Activated CD4-positive, alpha-beta T cell treated with anti-CD3 and anti-CD28 coated beads, Interleukin-2, amount 50 U/mL, for 4 hours (primary cell): ENCODE data around the gene CAMP.

Experiments
- DNase-seq, 2 experiments: peaks; one replicate each; pipeline ENCODE4 v3.0.0-alpha.2; 2020

Gene CAMP

DNA sequence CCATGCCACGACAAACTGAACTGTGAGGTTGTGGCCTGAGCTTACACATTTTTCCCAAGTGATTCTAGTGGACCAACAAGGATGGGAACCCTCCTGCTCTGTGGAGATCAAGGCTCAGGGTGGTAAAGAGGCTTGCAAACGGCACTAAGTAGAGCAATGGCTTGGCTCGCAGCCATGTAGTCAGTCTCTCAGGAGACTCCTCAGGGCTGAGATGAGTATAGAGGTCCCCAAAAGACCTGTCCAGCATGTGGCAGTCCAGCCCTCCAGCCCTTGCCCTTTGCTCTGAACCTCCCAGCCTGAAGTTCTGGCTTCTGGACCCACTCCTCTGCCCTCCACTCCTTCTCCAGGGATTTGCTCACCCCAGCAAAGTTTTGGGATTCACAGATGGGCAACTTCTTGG is 8.3 kb upstream of the CAMP start:
- DNase-seq, result no peak

DNA sequence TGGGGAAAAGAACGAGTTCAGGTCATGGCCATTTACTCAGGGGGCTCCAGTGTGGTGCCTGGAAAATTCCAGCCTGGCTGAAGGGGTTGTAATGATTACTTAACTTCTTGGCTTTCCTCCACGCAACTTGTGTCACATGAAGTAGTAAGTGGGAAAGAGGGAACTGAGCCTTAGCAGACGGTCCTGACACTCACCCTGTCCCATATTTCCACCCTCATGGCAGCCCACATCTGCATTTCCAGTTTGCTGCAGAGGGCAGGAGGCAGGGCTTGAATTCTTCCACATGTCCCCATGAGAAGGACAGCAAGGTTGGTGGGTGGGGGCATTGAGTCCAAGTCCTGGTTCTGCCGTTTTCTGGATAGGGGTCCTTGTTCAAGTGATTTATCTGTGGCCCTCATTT is 7.8 kb upstream of the CAMP start:
- no peak for DNase-seq

DNA sequence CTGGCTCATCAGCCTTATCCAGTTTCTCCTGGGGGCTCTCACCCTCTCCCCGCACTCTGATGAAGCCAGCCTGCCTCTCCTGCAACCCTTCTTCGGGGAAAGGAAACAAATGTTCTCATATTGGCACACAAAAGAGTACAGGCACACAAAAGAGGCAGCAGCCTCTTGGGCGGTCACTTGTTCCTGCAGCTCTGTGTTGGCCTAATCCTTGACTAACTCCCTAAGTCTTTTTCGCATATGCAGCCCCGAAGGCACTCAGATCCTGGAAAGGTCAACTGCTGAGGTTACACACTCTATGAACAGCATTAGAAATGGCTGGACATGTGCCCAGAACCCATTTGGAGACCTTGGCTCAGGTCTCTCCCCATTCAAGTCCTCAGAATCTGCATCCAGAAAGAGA is 7.4 kb upstream of the CAMP start:
- no peak for DNase-seq

DNA sequence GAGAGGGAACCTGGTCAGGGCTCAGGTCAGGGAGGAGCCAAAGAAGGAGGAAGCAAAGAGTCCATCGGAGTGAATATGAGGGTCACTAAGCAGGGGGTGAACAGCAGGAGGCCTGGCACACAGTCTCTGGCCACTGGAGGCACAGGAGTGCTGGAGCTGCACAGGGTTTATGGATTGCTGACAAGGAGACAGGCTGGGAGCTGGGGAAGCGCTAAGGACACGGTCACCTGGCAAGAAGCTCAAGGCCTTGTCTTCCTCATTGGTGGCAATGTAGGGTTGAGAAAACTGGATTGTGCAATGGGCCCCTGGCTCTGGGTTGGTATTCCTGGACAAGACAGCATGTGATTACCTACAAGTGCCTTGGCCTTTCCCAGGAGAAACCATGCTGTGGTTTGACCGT is 5.8 kb upstream of the CAMP start:
- no peak for DNase-seq

DNA sequence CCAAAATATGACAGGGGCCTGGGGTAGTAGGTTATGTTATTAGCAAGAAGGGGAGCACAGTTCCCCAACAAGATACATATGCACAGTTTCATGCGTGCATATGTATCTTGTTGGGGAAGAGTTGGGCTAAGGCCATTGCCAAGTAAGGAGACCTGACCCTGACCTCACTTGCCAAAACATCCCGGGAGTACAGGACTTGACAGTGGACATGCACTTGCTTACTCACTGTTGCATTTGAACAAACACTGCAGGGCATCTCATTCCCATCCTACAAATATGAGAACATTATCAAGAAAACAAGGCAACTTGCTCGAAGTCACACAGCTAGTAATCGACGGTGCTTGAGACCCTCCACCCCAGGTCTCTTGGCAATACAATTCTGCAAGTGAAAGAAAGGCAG is 4.8 kb upstream of the CAMP start:
- no peak for DNase-seq

DNA sequence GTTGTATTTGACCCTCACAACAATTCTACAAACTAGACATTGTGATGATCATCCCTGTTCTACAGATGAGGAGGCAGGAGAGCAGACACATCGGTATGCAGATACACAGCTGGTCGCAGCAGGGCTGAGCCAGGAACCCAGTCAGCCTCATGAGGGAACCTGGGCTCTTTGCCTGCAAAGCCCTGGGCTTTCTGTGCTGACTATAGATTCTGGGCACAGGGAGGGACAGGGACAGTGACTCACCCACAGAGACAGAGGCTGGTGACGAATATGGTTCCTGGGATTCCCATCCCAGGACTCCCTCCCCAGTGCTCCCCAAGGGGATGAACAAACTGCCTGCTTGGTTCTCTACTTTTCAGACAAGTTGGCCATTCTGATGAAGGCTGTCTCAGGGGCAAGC is 3.8 kb upstream of the CAMP start:
- DNase-seq, result no peak

DNA sequence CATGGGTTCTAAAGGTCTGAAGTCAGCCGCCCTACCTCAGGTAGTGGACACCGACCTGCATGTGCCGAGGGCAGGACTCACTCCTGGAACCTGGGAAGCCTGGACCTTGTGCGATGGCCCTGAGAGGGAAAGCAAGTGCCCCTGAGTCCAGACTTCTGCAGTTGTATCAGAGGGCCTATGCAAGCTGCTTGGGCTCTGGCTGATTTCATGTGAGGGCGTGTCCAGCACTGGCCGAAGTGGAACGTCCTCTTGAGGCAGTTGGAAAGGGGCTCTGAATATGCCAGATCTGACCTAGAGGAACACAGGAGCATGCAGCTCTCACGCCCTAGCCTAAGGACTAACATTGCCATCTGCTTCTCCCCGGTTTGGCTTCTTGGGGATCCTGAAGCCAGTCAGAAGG is 2.5 kb upstream of the CAMP start:
- DNase-seq, result no peak

DNA sequence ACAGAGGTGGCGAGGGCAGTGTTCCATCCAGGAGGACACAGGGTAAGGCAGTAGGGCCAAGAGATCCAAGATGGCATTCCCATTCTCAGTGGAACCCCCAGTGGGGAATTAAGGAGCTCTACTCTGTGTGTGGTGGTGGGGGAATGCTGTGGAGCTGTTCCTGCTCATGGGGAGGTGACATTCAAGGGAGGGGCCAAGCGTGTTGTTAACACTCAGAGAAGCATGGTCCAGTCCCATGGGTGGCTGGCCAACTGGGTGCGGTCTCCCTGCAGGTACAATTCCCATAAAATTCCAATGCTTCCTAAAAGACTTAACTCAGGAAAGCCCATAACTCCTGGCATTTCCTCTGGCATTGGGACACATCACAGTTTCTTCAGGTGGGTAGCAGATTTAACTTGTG is 2.3 kb downstream of the CAMP start:
- no peak for DNase-seq

DNA sequence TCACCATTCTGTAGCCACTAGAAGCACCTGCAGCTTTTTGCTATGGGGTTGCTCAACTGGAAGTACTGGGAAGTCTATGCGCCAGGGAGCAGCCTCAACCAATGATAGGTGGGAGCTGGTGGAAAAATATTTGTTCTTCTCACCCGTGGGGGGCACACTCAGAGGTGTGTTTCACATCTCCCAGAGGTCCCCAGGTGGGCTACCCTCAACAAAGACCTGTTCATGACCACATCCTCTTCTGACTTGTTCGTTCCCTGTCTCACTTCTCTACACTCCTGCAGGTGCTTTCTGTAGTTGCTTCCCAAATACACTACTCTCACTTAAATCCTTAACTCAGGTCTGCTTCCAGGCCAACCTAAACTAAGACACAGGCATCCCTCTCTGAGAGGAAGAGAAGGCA is 3.6 kb downstream of the CAMP start:
- no peak for DNase-seq

DNA sequence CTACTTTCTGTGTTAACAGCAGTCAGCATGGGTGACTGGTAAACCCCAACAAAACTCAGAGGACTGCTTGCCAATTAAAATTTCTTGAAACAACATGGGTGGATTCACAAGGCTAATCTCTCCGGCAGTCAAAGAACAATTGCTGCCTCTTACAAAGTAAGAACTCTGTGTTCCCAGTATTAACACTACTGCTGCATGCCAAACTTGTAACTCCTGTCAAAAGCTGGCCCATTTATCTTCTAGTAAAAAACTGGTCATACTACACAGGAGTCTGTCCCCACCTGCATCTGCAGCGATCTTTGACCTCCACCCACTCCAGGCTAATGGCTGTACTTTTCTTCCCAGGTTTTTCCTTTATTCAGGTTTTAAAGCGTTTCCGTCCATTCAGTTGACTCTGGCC is 8.9 kb downstream of the CAMP start:
- no peak for DNase-seq

DNA sequence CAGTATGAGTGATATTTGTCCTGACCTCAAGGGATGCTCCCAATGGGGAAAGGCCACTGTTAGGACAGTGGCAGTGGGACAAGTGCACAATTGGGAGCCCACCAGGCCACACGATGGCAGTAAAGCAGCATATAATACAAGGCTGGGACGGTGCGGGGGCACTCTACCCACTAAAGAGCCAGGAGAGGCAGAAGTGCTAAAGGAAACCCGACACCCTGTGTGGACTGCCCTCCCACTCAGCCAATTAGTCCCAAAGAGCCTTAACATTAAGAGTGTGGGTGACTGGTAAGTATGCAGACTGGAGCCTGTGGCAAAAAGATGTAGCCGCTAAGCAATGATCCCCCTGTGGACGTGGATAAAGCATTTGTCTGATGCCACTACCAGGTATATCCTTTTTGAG is 9.4 kb downstream of the CAMP start:
- DNase-seq, result peak; percentile 47

DNA sequence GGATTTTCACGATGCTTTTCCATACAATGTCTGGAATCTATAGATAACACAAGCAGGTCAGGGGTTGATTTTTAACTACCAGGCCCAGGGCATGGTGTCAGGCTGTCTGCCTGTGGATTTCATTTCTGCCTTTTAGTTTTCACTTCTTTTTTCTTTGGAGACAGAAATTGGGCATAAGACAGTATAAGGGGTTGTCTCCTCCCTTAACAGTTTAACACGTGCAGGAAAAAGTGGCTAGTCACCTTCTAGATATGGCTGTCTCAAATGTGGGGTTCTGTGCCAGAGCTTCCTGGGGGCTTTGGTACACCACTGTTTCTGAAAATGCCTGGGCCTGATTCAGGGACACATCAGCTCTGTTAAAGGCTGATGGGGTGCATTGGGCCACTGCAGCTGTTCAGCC is 10.2 kb downstream of the CAMP start:
- no peak for DNase-seq

DNA sequence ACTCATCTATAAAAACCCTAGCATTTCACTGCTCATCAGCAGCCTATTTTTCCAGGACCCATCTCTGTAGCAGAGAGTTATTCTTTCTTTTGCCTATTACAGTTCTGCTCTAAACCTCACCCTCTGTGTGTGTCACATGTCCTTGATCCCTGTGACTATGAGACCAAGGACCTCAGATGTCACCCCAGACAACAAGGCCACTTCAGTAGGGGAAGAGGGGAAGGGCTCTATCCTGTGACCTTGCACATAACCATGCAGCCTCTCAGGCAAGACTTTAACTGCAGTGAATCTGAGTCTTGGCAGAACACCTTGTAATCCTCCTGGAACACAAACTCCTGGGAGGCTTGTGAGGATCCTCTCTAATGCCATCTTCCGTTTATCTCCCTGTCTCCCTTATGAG is 13.2 kb downstream of the CAMP start:
- DNase-seq, result no peak

DNA sequence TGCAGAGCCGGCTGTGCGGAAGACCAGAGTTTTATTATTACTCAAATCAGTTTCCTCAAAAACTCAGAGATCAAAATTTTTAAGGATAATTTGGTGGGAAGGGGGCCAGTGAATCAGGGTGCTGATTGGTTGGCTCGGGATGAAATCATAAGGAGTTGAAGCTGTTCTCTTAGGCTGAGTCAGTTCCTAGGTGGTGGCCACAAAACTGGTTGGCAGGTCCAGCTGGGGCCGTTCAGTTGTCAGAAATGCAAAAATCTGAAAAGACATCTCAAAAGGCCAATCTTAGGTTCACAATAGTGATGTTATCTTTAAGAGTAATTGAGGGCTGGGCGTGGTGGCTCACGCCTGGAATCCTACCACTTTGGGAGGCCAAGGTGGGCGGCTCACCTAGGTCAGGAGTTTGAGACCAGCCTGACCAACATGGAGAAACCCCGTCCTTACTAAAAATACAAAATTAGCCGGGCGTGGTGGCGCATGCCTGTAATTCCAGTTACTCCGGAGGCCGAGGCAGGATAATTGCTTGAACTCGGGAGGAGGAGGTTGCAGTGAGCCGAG is 15.3 kb downstream of the CAMP start:
- no peak for DNase-seq

DNA sequence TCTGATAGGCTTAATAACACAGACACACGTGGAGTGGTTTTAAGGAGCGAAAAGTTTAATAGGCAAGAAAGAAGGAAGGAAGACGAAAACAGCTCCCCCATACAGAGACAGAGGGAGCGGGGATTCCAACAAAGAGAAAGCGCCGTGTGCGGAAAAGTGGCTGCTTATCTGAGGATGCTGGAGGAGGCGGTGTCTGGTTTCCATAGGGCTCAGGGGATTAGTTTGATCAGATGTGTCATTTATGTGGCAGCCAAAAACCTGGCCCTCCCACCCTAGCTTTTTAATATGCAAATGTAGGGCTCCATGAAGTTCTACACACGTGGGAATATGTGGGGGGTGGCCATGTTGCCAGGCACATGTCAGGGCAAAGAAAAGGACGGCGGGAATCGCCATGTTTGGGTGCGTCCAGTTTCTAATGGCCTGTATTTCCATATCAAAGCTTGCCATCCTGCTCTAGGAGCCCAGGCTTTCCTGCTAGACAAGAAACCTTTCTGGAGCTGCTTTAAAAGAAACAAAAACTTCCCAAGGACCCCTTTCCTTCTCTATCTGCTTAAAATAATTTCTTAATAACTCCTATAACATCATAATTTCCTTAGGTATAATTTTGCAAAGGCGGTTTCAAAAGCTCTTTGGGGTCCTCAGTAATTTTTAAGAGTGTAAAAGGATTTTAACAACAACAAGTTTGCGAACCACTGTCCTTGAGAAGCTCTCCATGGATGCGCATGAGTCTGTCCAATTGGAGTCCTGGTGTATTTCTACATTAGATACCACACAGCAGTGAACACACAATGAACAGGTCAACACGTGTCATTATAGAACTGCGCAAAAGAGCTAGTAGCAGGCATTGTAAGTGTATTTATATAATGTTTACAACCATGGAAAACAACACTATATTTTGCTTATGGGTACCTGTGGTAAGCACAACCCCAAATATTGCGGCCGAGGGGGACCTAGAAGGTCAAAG is 17.0 kb downstream of the CAMP start:
- DNase-seq, result no peak

DNA sequence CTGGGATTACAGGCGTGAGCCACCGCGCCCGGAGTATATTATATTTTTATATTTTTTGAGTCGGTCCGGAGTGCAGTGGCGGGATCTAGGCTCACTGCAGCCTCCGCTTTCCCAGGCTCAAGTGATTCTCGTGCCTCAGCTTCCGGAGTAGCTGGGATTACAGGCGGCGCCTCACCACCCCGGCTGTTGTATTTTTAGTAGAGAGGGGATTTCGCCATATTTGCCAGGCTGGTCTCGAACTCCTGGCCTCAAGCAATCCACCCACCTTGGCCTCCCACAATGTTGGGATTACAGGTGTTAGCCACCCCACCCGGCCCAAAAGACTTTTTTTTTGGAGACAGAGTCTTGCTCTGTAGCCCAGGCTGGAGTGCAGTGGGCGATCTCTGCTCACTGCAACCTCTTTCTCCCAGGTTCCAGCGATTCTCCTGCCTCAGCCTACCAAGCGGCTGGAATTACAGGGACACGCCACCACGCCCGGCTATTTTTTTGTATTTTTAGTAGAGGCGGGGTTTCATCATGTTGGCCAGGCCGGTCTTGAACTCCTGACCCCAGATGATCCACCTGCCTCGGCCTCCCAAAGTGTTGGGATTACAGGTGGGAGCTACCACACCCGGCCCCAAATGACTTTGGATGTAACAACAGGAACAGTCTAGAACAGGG is 18.6 kb downstream of the CAMP start:
- DNase-seq, result no peak

DNA sequence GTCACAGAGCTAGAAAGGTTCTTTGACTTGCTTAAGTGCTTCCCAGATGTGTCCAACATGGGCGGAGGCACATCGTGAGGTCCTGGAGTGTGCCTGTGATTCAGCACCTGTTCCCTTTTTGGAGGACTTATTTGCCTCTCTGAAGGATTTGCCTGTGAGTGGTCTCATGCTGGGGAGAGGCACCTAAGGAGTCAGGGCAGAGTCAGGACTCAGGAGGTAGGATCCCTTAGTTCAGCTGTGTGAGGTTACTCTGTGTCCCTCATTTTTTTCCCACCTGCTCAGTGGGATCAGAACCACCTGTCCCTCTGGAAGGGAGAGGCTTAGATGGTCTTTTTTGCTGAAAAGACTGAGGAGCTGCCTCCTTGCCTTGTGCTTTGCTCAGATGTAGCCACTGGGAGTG is 20.6 kb downstream of the CAMP start:
- no peak for DNase-seq

DNA sequence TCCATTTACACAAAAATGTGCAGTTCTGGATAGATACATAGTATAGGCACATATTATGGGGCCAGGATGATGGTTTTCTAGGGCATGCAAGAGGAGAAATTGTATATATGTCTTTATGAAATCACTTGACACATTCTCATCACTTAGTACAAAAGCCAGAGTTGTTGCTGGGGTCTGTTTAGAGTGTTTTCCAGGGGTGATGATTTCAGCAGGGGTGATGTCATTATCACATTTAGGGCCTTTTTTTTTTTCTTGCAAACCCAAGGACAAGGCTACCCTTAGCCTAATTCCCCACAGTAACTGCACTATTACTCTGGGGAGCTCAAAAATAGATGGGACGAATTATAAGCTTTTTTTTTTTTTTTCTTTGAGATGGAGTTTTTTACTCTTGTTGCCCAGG is 21.2 kb downstream of the CAMP start:
- DNase-seq, result no peak

DNA sequence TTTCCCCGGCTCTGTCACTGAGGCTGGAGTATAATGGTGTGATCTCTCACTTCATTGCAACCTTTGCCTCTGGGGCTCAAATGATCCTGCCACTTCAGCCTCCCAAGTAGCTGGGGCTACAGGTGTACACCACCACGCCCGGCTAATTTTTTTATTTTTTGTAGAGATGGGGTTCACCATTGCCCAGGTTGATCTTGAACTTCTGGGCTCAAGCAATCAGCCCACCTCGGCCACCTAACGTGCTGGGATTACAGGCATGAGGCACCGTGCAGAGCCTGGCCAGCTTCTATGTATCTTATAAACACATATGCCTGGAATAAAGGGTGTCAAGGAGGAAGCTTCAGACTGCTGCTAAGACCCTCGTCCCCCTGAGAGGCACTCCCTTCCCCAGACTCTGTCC is 21.8 kb downstream of the CAMP start:
- no peak for DNase-seq

DNA sequence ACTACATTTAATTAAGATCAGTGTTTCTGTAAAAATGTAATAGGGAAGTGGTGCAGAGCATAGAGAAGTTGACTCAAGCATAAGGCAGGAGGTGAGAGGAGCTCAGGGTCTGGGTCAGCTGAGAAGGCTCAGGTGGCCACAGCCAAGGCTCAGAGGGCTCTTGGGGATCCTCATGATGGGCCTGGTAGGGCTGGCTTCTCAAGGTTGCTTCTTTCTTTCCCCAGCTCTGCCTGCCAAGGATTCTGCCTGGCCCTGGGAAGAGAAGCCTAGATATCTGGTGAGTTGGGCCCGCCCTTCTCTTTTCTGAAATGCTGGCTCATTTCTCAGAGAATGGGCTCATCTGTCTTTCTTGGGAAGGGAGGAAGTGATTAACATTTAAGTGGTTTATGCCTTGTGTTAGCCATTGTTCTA is 24.1 kb downstream of the CAMP start:
- no peak for DNase-seq

DNA sequence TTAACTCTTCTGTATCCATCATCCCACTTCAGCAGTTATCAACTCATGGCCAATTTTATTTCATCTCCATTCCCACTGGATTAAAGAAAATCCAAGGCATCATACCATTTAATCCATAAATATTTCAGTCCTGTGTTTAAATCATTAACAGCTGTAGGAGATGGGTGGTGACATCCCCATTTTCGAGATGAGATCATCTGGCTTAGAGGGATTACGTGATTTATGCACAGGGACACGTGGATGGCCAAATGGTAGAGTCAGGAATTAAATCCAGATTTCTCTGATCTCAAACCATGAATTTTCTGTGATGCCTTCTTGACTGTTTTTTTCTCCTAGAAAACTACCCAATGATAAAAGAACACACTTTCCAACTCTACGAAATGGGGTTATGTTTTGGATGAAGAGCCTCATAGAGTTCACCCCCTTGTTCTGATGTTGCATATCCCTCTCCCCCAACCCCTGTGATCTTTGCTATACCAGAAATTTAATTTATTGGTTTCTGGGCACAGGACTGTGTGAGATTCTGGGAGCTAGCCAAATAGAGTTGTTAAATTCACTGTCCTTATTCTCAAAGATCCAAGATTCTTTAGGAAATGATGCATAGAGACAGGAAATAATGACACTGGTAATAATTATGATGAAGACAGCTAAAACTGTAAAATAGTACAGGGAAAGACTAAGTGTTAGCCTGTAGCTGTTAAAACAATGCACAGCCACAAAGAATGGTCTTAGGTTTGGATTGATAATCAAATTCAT is 25.0 kb downstream of the CAMP start:
- DNase-seq, result no peak

DNA sequence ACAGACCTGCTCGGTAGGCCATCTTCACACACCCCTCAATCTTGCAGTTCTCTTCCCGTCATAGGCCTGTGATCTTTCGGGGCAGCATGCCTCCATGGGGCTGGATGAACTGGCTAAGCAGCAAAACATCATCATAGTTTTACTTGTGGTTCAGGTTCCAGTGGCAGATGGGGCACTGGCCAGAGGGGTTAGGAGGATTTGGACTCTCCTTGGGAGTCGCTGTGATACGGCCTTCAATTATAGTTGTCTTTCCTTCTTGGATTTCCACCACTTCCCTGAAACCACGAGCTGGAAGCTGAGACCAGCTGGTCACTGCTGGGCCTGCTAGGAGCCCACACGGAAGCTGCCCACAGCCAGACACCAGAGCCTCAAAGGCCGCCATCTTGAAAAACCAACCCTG is 33.3 kb downstream of the CAMP start:
- DNase-seq, result no peak

DNA sequence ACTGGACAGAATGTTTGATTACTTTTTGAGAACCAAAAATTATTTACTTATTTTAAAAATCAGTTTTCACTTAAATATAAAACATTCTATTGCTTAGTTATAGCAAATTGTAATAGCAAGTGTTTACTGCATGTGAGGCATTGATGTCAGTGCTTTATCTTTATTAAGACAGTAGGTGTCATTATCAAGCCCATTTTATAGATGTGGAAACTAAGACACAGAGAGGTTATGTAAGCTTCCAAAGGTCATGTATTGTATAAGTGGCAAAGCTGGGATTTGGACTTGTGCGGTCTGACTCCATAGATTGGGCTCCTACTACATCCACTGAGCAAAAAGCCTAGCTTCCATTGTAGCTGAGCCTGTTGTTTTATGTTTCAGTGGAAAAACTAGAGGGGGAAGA is 35.2 kb downstream of the CAMP start:
- no peak for DNase-seq

DNA sequence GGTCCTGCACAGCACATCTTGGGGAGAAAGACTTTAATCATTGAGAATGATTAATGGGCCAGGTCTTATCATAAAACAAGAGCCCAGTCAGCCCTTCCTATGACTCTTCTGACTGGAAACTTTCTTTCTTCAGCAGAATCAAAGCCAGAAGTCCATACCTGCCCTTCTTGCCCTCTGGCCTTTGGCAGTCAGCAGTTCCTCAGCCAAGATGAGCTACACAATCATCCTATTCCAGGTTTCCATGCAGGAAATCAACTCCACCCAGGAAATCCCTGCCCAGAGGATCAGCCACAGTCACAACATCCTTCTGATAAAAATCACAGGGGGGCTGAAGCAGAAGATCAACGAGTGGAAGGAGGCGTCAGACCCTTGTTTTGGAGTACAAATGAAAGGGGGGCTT is 44.5 kb downstream of the CAMP start:
- no peak for DNase-seq
